DMS53 treated with DMSO at 0.1 percent for 48 hours (cell line): Measurements from ENCODE around the gene CPLANE2.
"Not testable (repeated sequence)": the region's sequence is repeated elsewhere in the genome, so short reads cannot be mapped to it uniquely, and the experiment has no call there.

Experiments used
- DNase-seq: peaks from one replicate; lab custom pipeline; 2025; ENCODE audit not compliant: unreplicated experiment; lab: John Stamatoyannopoulos, UW

Gene CPLANE2, protein sequence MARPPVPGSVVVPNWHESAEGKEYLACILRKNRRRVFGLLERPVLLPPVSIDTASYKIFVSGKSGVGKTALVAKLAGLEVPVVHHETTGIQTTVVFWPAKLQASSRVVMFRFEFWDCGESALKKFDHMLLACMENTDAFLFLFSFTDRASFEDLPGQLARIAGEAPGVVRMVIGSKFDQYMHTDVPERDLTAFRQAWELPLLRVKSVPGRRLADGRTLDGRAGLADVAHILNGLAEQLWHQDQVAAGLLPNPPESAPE

DNA sequence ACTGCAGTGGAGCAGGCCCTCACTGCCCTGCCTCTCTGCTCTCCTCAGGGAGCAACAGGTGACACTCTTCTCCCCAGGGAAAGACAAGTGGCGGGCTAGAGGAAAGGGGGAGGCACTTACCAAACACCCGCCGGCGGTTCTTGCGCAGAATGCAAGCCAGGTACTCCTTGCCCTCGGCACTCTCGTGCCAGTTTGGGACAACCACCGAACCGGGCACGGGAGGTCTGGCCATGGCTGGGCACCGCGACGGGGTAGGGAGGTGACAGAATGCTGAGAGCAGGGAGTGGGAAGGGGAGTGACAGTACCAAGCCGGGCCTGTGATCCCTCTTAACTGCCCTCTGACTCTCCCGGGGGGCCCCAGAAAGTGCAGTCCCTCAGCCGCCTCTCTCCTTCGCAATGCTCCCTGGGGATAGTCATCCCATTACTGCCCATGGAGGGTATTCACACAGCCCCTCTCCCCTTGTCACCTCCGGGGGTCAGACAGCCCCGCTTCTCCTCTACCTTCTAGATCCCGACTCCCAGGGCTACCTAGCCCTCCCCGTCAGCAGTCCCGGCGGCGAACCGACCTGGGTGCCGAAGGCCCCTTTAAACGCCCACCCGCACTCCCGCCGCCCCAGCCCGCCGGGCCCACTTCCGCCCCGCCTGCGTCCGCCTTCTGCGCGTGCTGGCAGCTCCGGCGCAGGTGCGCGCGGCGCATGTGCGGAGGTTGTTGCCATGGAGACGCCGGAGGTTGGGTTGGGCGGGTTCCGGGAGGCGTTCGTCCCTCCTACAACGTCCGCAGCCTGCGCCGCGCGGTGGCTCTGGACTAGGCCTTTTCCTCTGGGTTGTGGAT is at the start of gene CPLANE2:
Gene CPLANE2 (minus strand): TSS at position 673 of the 832 bp plus-strand sequence. CDS start 441 bp downstream, at position 232.
- peak; percentile 80 for DNase-seq

DNA sequence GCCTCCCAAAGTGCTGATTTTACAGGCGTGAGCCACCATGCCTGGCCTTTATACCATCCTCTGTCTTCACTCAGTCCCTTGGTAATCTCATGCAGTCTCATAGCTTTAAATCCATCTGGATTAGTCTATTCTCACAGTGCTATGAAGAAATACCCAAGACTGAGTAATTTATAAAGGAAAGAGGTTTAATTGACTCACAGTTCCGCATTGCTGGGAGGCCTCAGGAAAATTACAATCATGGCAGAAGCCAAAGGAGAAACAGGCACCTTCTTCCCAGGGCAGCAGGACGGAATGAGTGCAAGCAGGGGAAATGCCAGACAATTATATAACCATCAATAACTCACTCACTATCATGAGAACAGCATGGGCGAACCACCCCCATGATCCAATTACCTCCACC is 49.1 kb upstream of the CPLANE2 start:
- no peak for DNase-seq

DNA sequence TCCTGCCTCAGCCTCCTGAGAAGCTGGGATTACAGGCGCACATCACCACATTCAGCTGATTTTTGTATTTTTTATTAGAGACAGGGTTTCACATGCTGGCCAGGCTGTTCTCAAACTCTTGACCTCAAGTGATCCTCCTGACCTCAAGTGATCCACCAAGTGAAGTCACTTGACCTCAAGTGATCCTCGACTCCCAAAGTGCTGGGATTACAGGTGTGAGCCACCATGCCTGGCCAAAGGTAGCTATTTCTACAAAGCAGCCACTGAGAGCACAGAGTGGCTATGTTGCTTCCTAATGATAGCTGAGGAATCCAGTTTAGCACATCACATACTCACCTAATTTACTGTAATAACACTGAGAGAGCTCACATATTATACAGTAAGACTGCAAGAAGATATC is 44.8 kb upstream of the CPLANE2 start:
- no peak for DNase-seq

DNA sequence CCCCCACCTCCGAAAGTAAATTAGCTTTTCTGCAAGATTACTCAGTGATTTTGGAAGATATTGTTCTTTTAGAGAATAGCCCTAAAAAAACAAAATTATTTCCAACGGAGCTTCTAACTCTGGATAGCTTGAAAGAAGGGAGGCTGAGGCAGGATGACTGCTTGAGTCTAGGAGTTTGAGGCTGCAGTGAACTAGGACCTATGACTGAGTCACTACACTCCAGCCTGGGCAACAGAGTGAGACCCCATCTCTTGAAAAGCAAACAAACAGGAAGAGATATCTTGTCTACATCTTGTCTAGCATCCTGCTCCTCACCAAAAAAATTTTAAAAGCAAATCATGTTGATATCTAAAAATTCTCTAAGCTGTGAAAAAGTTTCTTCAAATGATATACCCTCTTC is 42.2 kb upstream of the CPLANE2 start:
- DNase-seq: no peak

DNA sequence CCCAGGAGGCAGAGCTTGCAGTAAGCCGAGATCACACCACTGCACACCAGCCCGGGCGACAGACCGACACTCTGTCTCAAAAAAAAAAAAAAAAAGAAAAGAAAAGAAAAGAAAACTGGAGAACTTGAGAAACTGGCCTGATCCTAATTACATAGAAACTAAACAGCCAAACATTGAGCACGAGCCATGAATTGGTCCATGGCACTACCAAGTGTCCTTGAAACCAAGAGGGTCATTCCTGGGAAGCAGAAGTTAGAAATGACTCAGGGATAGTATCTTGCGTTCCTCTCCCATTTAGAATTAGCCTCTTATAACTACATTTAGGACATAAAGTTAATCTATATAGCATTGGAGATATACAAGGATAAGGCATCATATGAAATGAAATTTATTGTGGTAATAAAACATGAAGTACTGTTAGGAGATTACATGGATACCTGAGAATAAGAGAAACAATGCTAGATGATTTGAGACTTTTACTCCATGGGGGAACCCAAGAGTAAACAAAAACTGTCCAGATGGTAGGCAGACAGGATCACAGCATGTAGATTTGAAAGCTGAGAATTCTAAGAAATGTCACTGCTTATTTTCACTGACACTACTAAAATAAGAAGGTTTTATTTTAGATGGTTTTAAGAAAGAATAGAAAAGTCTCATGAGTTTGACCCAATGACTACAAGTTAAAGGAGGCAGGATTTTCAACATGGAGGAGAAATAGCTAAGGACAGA is 39.5 kb upstream of the CPLANE2 start:
- no peak for DNase-seq

DNA sequence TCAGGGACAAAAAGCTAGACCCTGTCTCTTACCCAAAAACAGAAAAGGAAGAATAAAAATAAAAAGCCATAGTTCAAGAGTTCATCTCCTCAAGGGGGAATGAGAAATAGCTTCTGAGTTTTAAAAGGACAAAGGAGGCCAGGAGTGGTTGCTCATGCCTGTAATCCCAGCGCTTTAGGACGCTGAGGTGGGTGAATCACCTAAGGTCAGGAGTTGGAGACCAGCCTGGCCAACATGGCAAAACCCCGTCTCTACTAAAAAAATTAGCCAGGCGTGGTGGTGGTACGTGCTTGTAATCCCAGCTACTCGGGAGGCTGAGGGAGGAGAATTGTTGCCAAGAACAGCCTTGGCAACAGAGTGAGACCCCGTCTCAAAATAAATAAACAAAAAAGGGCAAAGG is 38.6 kb upstream of the CPLANE2 start:
- DNase-seq: no peak

DNA sequence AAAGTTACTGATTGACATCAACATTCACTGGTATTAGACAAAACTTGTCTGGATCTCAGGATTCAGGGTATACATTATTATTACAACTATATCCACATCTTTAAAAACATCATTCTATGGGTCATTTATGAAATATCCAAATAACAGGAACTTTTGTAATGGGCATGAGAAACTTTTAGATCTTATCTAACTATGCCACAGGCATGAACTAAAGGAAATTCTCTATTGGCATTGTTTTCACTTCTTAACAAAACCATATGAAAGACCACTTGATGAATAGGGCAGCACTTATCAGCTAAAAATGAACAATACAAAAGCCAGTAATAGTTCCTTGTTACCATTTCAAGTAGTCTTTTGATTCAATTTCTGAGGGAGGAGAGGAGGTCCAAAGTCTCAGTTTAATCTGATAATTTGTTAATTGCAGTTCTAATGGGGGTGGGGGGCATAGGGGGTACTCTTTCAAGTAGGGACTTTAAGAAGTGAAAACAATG is 30.8 kb upstream of the CPLANE2 start:
- no peak for DNase-seq

DNA sequence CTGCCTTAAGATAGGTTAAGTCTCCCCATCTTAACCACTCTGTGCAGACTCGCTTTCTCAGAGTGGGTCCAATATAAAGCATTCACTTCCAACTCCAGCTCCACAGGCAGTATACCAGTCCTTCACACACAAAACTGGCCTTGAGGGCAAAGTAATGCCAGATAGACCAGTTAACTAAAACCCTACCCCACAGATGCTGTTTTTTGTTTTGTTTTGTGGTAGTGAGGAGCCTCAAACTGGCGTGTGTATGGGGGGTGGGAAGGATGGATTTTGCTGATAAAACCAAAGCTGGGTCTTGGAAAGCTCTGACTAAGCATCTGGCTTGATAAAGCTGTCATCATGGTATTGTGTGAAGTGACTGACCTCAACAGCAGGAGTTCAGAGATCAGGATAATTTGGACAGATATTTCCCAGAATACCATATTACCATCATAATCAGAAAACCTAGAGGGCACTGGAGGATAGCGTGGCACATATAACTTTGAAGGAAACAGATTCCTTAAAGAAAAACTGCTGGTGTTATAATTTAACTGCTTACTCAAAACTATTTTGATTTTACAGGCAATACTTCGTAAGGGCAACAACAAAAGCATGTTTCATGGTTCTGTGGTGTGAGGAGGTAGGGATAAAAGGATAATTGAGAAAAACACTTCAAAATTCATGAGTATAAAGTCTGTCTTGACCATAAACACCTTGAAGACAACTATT is 29.6 kb upstream of the CPLANE2 start:
- DNase-seq: no peak

DNA sequence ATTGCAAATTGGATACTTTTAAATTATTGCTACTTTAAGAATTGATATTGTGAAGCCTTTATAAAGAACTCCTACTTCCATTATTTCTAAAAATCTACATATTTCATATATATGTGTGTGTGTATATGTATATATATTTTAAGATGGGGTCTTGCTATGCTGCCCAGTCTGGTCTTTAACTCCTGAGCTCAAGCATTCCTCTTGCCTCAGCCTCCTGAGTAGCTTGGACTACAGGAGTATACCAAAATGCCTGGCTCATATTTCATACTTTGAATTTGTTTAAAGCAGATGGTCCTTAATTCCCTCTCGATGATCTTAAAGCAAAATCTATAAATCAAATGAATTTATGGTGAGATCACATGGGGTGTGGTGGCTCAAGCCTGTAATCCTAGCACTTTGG is 25.1 kb upstream of the CPLANE2 start:
- no peak for DNase-seq

DNA sequence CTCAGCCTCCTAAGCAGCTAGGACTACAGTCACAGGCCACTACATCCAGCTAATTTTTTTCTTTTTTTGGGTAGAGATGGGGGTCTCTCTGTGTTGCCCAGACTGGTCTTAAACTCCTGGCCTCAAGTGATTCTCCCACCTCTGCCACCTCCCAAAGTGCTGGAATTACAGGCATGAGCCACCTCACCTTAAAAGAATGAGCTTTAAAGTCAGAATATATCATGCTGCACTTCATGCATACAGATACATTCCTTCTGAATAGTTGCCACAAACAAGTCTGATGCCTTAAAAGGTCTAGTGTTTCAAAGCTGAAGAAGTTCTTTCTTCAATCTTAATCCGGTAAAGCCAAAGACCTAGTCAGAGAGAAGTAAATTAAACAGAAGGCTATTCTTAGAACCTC is 23.8 kb upstream of the CPLANE2 start:
- no peak for DNase-seq

DNA sequence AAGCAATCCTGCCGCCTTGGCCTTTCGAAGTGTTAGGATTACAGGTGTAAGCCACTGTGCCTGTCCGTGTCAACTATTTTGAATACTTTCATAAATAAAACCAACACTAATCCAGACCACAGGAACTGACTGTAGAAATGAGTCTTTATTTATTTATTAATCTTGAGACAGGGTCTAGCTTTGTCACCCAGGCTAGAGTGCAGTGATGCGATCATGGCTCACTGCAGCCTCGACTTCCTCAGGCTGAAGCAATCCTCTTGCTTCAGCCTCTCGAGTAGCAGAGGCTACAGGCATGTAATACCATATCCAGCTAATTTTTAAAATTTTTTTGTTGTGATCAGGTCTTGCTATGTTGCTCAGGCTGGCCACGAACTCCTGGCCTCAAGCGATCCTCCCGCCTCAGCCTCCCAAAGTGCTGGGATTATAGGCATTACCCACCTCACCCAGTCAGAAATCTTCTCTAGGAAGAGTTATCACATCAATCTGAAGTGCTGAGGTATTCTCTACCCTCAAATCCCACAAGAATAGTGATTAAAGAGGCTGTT is 21.7 kb upstream of the CPLANE2 start:
- no peak for DNase-seq

DNA sequence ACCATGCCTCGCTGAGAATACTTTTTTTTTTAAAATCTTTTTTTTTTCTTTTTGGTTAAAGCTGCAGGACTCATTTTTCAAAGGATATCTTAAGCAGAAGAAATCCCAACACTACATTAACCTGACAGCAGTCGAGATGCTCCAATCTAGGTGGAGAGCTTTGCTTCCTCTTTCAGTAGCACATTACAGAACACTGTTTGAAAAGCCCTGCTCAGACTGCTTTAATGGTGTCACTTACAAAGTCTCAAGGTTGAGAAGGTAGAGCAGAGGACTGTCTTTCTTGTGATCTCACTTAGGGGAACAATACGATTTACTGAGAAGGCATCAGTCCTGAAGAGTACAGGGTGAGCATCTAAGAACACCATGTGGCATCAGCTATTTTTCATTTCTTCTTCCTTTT is 21.0 kb upstream of the CPLANE2 start:
- no peak for DNase-seq

DNA sequence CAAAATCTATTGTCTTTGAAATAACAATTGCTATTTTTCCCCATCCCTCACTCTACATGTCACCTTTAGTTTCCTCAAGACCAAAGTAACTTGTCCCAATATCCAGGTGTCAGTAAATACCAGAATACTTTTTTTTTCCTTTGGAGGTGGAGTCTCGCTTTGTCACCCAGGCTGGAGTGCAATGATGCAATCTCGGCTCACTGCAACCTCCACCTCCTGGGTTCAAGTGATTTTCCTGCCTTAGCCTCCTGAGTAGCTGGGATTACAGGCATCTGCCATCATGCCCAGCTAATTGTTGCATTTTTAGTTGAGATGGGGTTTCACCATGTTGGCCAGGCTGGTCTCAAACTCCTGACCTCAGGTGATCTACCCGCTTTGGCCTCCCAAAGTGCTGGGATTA is 20.6 kb upstream of the CPLANE2 start:
- not testable (repeated sequence) for DNase-seq

DNA sequence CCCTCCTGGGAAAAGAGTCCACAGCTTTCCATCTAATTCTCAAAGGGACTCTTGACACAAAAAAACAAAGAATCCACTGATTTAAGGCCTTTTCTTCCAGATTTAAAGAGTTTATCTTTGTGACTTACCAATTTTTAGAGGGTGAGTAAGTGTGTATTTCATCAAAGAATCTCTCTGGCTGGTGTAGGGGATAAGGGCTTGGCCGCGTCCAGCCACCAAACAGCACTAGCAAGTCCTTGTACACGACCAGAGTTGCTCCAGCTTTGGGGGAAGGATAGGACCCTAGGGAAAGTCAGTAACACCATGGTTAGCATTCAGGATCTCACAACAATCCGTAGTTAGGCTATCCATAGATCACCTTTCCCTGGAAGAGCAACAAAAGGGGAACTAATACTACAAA is 19.5 kb upstream of the CPLANE2 start:
- DNase-seq: no peak

DNA sequence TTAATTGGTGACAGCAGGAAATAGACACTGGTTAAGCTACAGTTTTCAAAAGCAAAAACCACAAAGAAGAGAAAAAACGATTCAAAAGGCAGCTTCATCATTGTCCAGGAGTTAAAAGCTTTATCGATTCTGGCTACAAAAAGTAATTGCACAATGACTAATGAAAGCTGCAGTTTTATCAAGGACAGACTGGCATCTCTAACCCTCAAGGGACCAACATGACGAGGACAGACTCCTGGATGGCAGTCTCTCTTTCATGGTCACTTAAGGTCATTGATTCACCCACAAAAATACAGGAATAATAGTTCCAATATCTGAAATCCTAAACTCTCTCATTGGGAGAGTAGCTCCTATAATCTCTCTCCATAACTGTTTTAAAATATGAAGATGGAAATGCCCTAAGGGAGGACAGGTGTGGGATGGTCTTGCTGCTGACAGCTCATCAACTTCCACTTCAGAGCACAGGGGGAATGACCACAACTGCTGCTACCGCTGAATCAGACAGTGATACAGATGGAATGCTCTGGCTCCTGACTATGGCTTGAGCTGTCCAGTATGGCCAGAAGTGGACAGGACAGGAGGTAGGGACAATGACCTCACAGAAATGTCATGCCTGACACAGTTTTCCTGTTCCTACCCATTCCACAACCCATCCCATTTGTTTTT is 17.4 kb upstream of the CPLANE2 start:
- DNase-seq: no peak

DNA sequence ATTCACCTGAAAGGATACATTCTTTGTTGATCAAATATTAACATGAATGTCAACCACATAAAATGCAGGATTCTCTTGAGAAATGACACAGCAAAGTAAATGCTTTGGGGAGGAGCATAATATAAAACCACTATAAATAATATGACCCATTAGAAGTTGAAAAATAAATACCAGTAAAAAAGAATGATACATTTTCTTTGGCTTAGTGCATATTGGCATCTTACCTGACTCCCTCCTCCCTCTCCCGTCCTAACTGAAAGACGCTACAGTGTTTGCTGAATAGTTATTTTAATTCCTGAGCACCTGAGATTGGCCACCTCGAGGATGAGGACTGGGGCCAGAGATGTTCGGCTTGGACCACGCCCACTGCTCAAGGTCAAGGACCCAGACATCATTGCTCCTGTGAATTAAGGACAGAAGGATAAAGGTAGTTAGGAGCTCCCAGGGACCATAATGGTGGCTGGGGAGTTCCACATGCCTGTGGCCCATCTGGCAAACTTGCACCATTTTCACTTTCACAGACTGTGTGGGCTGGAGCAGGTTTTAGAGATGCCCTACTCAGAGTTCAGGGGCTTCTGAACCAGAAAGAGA is 16.4 kb upstream of the CPLANE2 start:
- DNase-seq: no peak

DNA sequence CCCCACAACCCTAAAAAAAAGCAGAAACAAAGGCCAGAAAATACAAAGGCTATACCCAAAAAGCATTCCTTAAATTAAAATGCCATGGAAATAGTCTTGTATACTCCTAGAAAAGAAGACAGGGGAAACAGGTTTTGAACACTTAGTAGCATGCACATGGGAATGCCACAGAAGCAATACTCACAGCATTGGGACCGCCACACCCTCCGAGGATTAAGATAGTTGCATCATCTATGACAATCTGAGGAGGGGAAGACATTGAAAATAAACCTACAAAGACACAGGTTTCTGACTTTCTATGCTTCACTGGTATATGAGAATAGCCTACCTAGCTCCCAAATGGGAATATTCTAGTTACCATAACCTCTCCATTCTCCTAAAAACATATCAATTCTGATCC is 15.9 kb upstream of the CPLANE2 start:
- no peak for DNase-seq

DNA sequence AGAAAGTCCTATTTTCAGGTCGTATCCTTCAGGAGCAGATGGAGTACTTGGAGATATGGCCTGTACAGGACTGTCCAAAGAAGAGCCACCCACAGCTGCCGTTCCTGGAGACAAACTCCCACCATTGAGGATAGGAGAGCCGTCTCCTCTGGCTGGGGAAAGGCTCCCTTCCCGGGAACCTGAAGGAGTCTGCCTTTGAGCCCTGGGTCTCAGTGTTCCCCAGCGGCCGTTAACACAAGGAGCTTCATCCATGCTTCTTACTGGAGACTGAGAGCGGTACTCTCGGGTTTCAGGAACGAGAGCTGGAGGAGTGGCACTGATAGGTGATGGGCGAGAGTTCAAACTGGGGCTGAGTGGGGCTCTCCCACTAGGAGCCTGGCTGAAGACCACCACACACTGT is 14.4 kb upstream of the CPLANE2 start:
- no peak for DNase-seq

DNA sequence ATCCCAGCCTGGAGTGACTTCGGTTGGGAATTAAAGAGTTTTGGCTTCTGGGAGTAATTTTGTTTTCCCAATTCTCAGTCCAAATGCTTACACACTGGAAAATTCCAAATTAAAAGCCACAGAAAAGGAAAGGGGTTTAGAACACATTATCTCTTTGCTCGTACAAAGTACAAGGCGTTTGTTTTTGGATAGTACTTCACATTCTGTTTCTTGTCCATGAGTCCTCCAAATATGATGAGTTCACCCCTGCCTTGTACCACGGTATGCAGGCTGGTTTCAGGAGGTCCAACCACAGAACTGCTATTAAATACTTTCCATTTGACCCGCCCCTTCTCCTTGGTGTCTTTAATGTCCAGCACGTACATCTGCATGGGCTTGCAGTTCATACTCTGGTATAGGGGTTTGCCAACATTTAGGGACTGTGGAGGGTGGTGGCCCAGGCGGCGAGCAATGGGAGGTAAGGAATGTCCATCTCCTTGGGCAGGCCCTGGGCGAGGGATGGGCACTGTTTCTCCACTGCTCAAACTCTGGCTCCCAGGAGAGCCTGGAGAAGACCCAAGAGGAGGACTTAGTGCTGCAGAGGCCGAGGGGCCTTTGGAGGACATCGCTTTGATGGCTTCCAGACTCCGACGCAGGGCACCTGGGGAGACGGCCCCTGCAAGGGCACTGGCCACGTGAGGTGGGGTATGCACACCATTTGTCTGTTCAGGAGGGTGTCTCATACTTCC is 13.7 kb upstream of the CPLANE2 start:
- DNase-seq: no peak
